Mesendoderm (in vitro differentiated cells): Measurements from ENCODE around the gene GPX2. TPM values are rescaled to one million over a fixed set of nuclear protein-coding genes. Genes with fewer than 3 reads are reported as not detected.

Experiments used
- DNase-seq: peaks from one replicate; pipeline ENCODE4 v3.0.0; 2013
- H2AK5ac ChIP-seq: 2 replicates; pipeline ENCODE4 v1.6.1; 2013; ENCODE audit warnings: low read length, inconsistent platforms
- H2BK120ac ChIP-seq: 2 replicates; pipeline ENCODE4 v1.6.1; 2013; ENCODE audit warnings: low read depth, mild to moderate bottlenecking, low read length, moderate library complexity, mixed read lengths
- H2BK15ac ChIP-seq: replicated peaks from 2 replicates; pipeline ENCODE4 v1.6.1; 2013; ENCODE audit warnings: low read depth, mild to moderate bottlenecking, moderate library complexity
- H2BK5ac ChIP-seq: 2 replicates; pipeline ENCODE4 v1.6.1; 2013; ENCODE audit warnings: low read length, inconsistent platforms
- H3K18ac ChIP-seq: 2 replicates; pipeline ENCODE4 v1.6.1; 2013; ENCODE audit warnings: mild to moderate bottlenecking, low read length, mixed read lengths
- H3K23ac ChIP-seq: one replicate; pipeline ENCODE4 v1.6.1; 2013; ENCODE audit warnings: low read length
- H3K27ac ChIP-seq: 2 replicates; pipeline ENCODE4 v1.5.1; 2013; ENCODE audit warnings: low read depth, mild to moderate bottlenecking, inconsistent platforms, low read length, moderate library complexity
- H3K27me3 ChIP-seq: 2 replicates; pipeline ENCODE4 v1.6.1; 2013; ENCODE audit warnings: low read length, control low read depth, mild to moderate bottlenecking, inconsistent platforms; ENCODE audit not compliant: insufficient read depth, poor library complexity
- H3K36me3 ChIP-seq: 2 replicates; pipeline ENCODE4 v1.6.1; 2013; ENCODE audit warnings: low read length, inconsistent platforms; ENCODE audit not compliant: control insufficient read depth, insufficient read depth
- H3K4ac ChIP-seq: one replicate; pipeline ENCODE4 v1.6.1; 2013; ENCODE audit warnings: low read depth, mild to moderate bottlenecking, low read length, moderate library complexity
- H3K4me1 ChIP-seq: 2 replicates; pipeline ENCODE4 v1.6.1; 2013; ENCODE audit warnings: low read depth, low read length, inconsistent platforms; ENCODE audit not compliant: control insufficient read depth
- H3K4me2 ChIP-seq: 2 replicates; pipeline ENCODE4 v1.6.1; 2013; ENCODE audit warnings: low read length
- H3K4me3 ChIP-seq: 2 replicates; pipeline ENCODE4 v1.5.1; 2013; ENCODE audit warnings: mild to moderate bottlenecking, low read length
- H3K56ac ChIP-seq: one replicate; pipeline ENCODE4 v1.6.1; 2013; ENCODE audit warnings: low read length
- H3K79me1 ChIP-seq: 2 replicates; pipeline ENCODE4 v1.6.1; 2013; ENCODE audit warnings: low read length, inconsistent platforms
- H3K79me2 ChIP-seq: 2 replicates; pipeline ENCODE4 v1.6.1; 2013; ENCODE audit warnings: mild to moderate bottlenecking, low read length; ENCODE audit not compliant: control insufficient read depth, insufficient read depth
- H3K9ac ChIP-seq: 2 replicates; pipeline ENCODE4 v1.6.1; 2013; ENCODE audit warnings: low read length, inconsistent platforms
- H4K5ac ChIP-seq: one replicate; pipeline ENCODE4 v1.6.1; 2013; ENCODE audit warnings: low read length
- H4K8ac ChIP-seq: one replicate; pipeline ENCODE4 v1.6.1; 2013; ENCODE audit warnings: low read depth, mild to moderate bottlenecking, control low read depth, low read length, moderate library complexity
- WGBS: extraction: QIAGEN DNeasy Blood & Tissue Kit; methylation state at CpG from one replicate; pipeline ENCODE4 v1.1.7; 2013; ENCODE audit warnings: low lambda C conversion rate, missing lambda C conversion rate; ENCODE audit not compliant: insufficient coverage; ENCODE audit errors: extremely low coverage; 5-methylcytosine and 5-hydroxymethylcytosine counted together
- polyA plus RNA-seq, 2 experiments: library from polyadenylated mRNA; stranded (reverse); fragments of 200-250 nt; gene quantifications; one replicate each; pipeline ENCODE4 v1.2.3, GENCODE V29; 2013

Gene GPX2
- polyA plus RNA-seq (2013, experiment 1 of 2), result 1.2 TPM
- 1.1 TPM for polyA plus RNA-seq (2013, experiment 2 of 2)

DNA sequence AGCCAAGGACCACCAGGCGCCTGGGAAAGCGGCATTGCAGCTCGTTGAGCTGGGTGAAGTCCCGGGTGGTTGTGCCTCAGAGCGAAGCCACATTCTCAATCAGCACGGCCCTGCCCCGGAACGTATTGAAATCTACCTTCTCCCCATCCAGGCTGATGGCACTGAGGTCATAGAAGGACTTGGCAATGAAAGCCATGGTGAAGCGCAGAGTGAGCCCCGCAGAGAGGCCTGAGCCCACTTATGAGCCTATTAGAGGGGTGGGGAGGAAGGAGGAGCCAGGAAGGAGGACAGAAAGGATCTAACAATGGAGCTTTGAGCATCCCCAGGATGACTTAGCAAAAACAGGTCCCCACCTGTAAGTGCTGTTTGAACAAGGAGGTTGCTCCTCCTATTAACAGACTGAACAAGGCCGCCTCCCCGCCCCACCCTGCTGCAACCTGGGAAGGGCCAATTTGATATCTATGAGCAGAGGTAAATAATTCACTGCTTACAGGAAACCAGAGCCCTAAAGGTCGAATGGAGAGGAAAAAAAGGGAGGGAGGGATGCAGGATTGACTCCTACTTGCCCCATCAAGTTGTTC lies at the start of gene GPX2:
Gene GPX2 (minus strand): TSS at position 215 of the 581 bp plus-strand sequence. CDS start 19 bp downstream, at position 196.
- Histone ChIP-seq H3K36me3 (no peaks in the 10 kb centered on the region), H4K8ac (no peak within 1 kb of the TSS), H2AK5ac (no peak within 1 kb of the TSS), H3K79me2 (no peaks in the 10 kb centered on the region), H3K23ac (no peak within 1 kb of the TSS), H2BK15ac (no peak within 1 kb of the TSS), H2BK5ac (no peak within 1 kb of the TSS), H2BK120ac (no peak within 1 kb of the TSS), H4K5ac (no peak within 1 kb of the TSS), H3K4ac (no peak within 1 kb of the TSS), H3K27ac (no peak within 1 kb of the TSS), H3K79me1 (no peaks in the 10 kb centered on the region), H3K18ac (no peak within 1 kb of the TSS), H3K9ac (no peak within 1 kb of the TSS), H3K56ac (no peak within 1 kb of the TSS), H3K4me3 (no peak within 1 kb of the TSS), H3K27me3 (no peaks in the 10 kb centered on the region), H3K4me2 (no peak within 1 kb of the TSS), H3K4me1 (no peaks in the 10 kb centered on the region)
- DNase-seq, result peak; percentile 69
- no CpG with 5 or more reads among the region's 13 CpGs for WGBS

DNA sequence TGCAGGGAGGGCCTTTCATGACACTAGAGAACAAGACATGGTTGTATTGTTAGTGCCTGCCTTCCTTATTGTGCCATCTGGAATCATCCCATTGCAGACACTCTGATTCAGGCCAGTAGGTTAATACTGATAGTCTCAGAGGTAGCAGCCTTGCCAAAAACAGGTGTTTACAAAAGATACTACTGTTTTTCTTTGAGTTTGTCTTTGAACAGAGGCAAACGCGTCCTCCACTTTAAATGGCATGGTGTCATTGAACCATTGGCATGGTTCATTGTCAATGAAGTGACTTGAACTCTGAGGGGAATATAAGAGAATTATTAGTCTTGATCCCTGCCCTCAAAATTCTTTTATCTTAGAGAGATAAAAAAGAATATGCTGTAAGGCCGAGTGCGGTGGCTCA lies 48.4 kb upstream of the GPX2 start:
- Histone ChIP-seq H3K4ac (no peak overlapping the region), H3K56ac (no peak overlapping the region), H4K8ac (no peak overlapping the region), H3K79me1 (peaks cover 8% of the 10 kb centered on the region), H2BK15ac (no peak overlapping the region), H3K27ac (no peak overlapping the region), H2AK5ac (no peak overlapping the region), H3K23ac (no peak overlapping the region), H3K36me3 (no peaks in the 10 kb centered on the region), H3K27me3 (no peaks in the 10 kb centered on the region), H3K79me2 (peaks cover 3% of the 10 kb centered on the region), H4K5ac (no peak overlapping the region), H3K9ac (no peak overlapping the region), H2BK5ac (no peak overlapping the region), H3K18ac (no peak overlapping the region), H3K4me3 (no peak overlapping the region), H3K4me1 (no peaks in the 10 kb centered on the region), H2BK120ac (no peak overlapping the region), H3K4me2 (no peak overlapping the region)
- no peak for DNase-seq
- no CpG with 5 or more reads among the region's 4 CpGs for WGBS

DNA sequence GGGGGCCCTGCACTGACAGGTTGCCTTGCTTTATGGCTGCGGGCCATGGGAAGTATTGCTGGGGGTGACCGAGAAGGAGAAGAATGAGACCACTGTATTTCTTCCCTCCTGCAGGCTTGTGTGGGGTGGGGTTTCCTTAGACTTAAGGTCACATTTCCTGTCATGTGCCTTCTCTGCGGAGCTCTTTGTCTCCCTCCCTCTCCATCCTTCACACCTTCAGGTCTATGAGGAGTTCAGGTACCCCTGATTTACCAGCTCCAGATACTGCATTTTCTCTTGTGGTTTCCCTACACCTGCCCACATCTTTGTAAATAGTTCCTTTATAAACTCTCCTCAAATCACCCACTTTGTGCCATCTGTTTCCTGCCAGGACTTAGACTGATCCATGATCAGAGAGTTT lies 47.8 kb upstream of the GPX2 start:
- H3K56ac ChIP-seq, result no peak overlapping the region
- H3K79me2 ChIP-seq, result peaks cover 3% of the 10 kb centered on the region
- H3K18ac ChIP-seq, result no peak overlapping the region
- H3K27ac ChIP-seq, result no peak overlapping the region
- peaks cover 8% of the 10 kb centered on the region for H3K79me1 ChIP-seq
- H2BK120ac ChIP-seq, result no peak overlapping the region
- no peak overlapping the region for H3K23ac ChIP-seq
- H4K8ac ChIP-seq, result no peak overlapping the region
- H3K4ac ChIP-seq, result no peak overlapping the region
- H3K4me2 ChIP-seq, result no peak overlapping the region
- H3K4me1 ChIP-seq, result no peaks in the 10 kb centered on the region
- no CpG with 5 or more reads among the region's 3 CpGs for WGBS
- H2BK5ac ChIP-seq, result no peak overlapping the region
- no peak overlapping the region for H4K5ac ChIP-seq
- no peak overlapping the region for H3K4me3 ChIP-seq
- no peak for DNase-seq
- H2BK15ac ChIP-seq, result no peak overlapping the region
- no peaks in the 10 kb centered on the region for H3K27me3 ChIP-seq
- no peak overlapping the region for H2AK5ac ChIP-seq
- H3K36me3 ChIP-seq, result no peaks in the 10 kb centered on the region
- H3K9ac ChIP-seq, result no peak overlapping the region

DNA sequence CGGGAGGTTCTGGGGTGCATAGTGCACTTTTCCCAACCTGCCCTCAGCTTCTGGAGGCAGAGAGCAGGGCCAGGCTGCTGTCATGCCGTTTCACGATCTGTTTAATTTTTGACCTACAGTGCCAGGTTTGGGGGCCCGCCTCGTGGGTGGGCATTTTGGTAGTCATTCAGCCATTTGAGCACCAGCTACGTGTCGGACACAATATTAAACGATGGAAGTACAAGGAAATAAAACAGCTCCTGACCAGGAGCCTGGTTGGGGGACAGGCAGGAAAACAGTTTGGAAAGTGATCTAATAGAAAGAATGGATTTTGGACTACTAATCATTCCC lies 44.9 kb upstream of the GPX2 start:
- peak overlapping the region; percentile 34 for H3K18ac ChIP-seq
- whole genome bisulfite sequencing, result no CpG with 5 or more reads among the region's 8 CpGs
- DNase-seq, result no peak
- no peak overlapping the region for H3K4ac ChIP-seq
- peak overlapping the region; percentile 73 for H3K9ac ChIP-seq
- H3K79me1 ChIP-seq, result peaks cover 8% of the 10 kb centered on the region
- H3K4me3 ChIP-seq, result peak overlapping the region; percentile 45
- no peaks in the 10 kb centered on the region for H3K27me3 ChIP-seq
- no peak overlapping the region for H3K27ac ChIP-seq
- no peak overlapping the region for H2BK15ac ChIP-seq
- peaks cover 3% of the 10 kb centered on the region for H3K79me2 ChIP-seq
- H3K4me1 ChIP-seq, result no peaks in the 10 kb centered on the region
- no peak overlapping the region for H2BK120ac ChIP-seq
- H4K5ac ChIP-seq, result no peak overlapping the region
- H3K56ac ChIP-seq, result peak overlapping the region; percentile 92
- H3K23ac ChIP-seq, result no peak overlapping the region
- H2BK5ac ChIP-seq, result no peak overlapping the region
- H2AK5ac ChIP-seq, result no peak overlapping the region
- no peaks in the 10 kb centered on the region for H3K36me3 ChIP-seq
- H3K4me2 ChIP-seq, result peak overlapping the region; percentile 85
- no peak overlapping the region for H4K8ac ChIP-seq

DNA sequence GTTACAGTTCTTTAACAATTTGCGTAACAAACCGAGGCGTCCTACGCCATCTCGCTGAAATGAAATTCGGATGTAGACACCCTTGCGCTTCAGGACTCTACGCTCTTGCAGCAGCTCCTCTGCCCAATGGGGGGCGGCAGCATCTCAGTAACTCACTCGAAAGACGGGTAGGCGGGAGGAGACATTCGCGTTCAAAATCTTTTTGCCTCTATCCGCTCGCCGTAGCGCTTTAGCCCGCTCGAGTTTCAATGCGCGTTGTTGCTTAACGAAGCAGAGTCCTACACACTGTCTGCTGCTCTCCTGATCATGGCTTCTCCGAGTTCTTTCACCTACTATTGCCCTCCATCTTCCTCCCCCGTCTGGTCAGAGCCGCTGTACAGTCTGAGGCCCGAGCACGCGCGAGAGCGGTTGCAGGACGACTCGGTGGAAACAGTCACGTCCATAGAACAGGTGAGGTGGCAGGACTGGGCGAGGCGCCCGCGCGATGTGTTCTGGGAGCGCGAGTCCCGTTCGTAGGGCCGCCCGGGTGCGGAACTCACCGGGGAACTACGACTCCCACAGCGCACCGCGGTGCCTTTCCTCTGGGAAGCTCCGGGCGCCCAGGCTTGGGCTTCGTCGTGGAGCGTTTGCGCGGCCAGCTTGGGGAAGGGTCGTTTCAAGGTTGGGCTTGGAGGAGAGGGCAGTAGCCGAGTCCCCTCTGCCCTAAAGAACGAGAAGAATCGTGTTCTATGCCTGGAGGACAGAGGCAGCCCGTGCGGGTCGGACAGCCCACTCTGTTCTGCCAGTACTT lies 44.3 kb upstream of the GPX2 start, which contains the start of gene FNTB:
Gene FNTB (plus strand): TSS at position 248 of the 790 bp plus-strand sequence. CDS start 59 bp downstream, at position 307.
- Histone ChIP-seq H3K18ac (peak within 1 kb of the TSS; percentile 34), H4K8ac (no peak within 1 kb of the TSS), H3K36me3 (no peaks in the 10 kb centered on the region), H3K56ac (peak within 1 kb of the TSS; percentile 93), H3K23ac (no peak within 1 kb of the TSS), H3K79me1 (peaks cover 8% of the 10 kb centered on the region), H4K5ac (no peak within 1 kb of the TSS), H3K9ac (peak within 1 kb of the TSS; percentile 73), H3K4ac (no peak within 1 kb of the TSS), H3K79me2 (peaks cover 3% of the 10 kb centered on the region), H2BK5ac (peak within 1 kb of the TSS; percentile 68), H3K4me2 (peak within 1 kb of the TSS; percentile 85), H2BK120ac (no peak within 1 kb of the TSS), H3K27ac (no peak within 1 kb of the TSS), H3K4me1 (no peaks in the 10 kb centered on the region), H2BK15ac (no peak within 1 kb of the TSS), H3K4me3 (peak within 1 kb of the TSS; percentile 81), H3K27me3 (no peaks in the 10 kb centered on the region), H2AK5ac (no peak within 1 kb of the TSS)
- WGBS, result no CpG with 5 or more reads among the region's 65 CpGs
- DNase-seq, result peak; percentile 99
